ENCODE data around the gene ATPAF2. TPM values are rescaled to one million over a fixed set of nuclear protein-coding genes. Genes with fewer than 3 reads are reported as not detected.

Gene ATPAF2
- total and polyA plus RNA-seq, 2 experiments from 2014 or later, result 24.3 to 25.7 TPM

- Mint-ChIP-seq H3K4me1 (no peaks in the 10 kb centered on the region), H3K27me3 (ENCODE audit: insufficient read depth, low read depth, poor library complexity) (peaks cover 5% of the 10 kb centered on the region), H3K36me3 (ENCODE audit: low read depth) (no peaks in the 10 kb centered on the region), H3K9me3 (no peaks in the 10 kb centered on the region), H3K4me3 (no peak overlapping the region), H3K27ac (no peak overlapping the region)
- Histone ChIP-seq H3K9me2 (ENCODE audit: insufficient read depth) (0 out of 2 replicates have a peak, but pooled peaks cover 4% of the 10 kb centered on the region), H3F3A (replicated peaks; ENCODE audit: low read depth) (no peaks in the 10 kb centered on the region), H3K79me2 (replicated peaks; ENCODE audit: insufficient read depth) (no peaks in the 10 kb centered on the region), H3K27ac (ENCODE audit: low read depth) (no peak overlapping the region), H3K4me1 (ENCODE audit: insufficient read depth) (no peaks in the 10 kb centered on the region), H3K4me2 (no peak overlapping the region), H4K20me1 (replicated peaks; ENCODE audit: insufficient read depth) (no peaks in the 10 kb centered on the region), H3K4me3 (no peak overlapping the region), H3K27me3 (ENCODE audit: insufficient read depth) (no peaks in the 10 kb centered on the region), H3K36me3 (ENCODE audit: insufficient read depth) (no peaks in the 10 kb centered on the region), H2AFZ (peak overlapping the region; percentile 63; the same call in 1 of the 2 replicates)
- ATAC-seq (no peak), DNase-seq (ENCODE audit: low spot score) (no peak)
- TF ChIP-seq ZNF462 (CRISPR knock-in tag; IDR thresholded peaks at IDR 0.05), result no peak
- TF ChIP-seq STAT1 (IDR thresholded peaks at IDR 0.05; ENCODE audit: unreplicated experiment), result no peak
- no peak for TF ChIP-seq POLR2AphosphoS5 (IDR thresholded peaks at IDR 0.05; ENCODE audit: low read depth)
- TF ChIP-seq, protein P1, sequence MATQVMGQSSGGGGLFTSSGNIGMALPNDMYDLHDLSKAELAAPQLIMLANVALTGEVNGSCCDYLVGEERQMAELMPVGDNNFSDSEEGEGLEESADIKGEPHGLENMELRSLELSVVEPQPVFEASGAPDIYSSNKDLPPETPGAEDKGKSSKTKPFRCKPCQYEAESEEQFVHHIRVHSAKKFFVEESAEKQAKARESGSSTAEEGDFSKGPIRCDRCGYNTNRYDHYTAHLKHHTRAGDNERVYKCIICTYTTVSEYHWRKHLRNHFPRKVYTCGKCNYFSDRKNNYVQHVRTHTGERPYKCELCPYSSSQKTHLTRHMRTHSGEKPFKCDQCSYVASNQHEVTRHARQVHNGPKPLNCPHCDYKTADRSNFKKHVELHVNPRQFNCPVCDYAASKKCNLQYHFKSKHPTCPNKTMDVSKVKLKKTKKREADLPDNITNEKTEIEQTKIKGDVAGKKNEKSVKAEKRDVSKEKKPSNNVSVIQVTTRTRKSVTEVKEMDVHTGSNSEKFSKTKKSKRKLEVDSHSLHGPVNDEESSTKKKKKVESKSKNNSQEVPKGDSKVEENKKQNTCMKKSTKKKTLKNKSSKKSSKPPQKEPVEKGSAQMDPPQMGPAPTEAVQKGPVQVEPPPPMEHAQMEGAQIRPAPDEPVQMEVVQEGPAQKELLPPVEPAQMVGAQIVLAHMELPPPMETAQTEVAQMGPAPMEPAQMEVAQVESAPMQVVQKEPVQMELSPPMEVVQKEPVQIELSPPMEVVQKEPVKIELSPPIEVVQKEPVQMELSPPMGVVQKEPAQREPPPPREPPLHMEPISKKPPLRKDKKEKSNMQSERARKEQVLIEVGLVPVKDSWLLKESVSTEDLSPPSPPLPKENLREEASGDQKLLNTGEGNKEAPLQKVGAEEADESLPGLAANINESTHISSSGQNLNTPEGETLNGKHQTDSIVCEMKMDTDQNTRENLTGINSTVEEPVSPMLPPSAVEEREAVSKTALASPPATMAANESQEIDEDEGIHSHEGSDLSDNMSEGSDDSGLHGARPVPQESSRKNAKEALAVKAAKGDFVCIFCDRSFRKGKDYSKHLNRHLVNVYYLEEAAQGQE (IDR thresholded peaks at IDR 0.05; ENCODE audit: unreplicated experiment), result no peak
- TF ChIP-seq NANOG (IDR thresholded peaks at IDR 0.05; ENCODE audit: borderline replicate concordance), result no peak
- no peak for TF ChIP-seq CTCF (conservative IDR thresholded peaks at IDR 0.05; ENCODE audit: low read depth in 2 of 2)
These were observed 38.0 kb upstream of the ATPAF2 start for GRCh38 chr17:18076936-18077335.
